ENCODE results near the gene PRLH.
"Not testable (repeated sequence)": the region's sequence is repeated elsewhere in the genome, so short reads cannot be mapped to it uniquely, and the experiment has no call there.

PRLH gene

DNA sequence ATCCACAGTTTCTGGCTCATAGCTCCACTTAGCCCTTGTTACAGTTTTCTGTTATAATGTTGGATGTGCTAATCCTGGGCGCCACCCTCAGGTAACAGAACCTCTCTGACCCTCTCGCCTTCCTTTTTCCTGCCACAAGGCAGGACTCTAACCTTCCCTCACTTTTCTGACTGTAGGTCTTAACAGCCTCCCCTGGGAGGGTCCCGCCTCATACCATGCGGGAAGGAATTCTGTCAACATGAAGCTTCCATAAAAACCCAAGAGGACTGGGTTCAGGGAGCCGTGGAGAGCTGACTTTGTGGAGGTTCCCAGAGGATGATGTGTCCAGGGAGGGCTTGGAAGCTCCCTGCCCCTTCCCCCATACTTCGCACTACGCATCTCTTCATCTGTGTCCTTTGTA lies 36.0 kb downstream of the PRLH start:
- no peak for DNase-seq

DNA sequence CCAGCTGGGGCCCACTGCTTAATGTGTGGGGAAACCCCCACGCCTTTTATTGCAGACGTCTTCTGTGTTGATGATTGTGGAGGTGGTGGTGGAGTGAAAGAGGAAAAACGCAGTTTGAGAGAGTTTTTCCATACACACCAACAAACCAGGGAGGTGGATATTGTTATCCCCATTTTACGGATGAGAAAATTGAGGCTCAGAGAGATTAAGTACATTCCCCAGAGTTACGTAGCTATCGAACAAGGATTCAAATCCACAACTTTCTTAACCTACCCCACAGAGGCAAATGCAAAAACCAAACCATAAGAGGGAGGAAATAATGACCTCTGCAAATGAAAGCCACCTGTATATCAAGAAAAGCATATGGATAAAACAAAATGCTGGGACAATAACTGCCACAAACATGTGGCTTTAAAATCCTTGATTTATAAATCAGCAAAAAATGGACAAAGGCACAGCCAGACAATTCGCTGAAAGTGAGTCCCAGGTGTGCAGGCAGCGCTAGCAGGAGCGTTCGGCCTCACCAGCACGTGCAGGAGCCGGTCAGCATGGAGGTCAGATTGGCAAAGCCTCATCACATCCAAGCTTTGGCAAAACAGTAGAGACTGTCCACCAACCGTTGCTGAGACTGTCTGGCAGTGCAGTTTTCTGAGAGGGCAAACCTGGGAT lies 36.8 kb downstream of the PRLH start:
- DNase-seq, result no peak

DNA sequence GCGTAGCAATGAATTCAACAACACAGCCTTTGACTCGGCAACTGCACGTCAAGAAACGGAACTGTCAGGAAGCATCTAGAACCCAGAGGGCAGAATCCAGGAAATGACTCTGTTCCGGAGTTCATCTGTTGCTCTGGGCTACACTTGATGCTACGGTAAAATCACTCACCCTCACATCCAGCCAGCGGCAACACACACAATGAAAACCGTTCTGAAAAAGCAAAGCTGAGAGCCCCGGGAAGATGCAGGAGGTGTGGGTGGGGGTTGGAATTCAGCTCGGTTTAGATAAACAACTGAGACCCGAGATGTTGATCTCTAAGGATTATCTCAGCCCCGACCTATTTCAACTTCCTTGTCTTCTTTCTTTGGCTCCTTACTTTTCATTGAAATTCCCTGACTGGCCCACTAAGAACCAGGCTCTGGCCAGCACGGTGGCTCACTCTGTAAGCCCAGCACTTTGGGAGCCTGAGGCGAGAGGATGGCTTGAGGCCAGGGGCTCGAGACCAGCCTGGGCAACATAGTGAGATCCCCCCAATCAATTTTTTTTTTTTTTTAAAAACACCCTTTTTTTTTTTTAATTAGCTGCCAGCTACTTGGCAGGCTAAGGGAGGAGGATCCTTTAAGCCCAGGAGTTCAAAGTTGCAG lies 37.5 kb downstream of the PRLH start:
- DNase-seq, result no peak

DNA sequence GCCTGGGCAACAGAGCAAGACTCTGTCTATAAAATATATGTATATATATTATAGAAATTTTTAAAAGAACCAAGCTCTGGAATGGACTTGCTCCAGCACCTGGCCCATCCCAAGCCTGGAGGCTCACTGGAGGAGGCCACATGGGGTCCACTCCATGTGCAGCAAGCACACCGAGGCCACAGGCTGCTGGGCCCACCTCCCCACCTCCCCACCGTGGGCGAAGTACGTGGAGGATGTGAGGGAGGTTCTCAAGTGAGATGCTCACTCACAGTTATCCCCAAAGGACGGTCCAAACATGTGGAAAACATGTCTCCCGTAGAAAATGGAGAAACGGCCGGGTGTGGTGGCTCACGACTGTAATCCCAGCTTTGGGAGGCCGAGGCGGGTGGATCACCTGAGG lies 38.0 kb downstream of the PRLH start:
- DNase-seq, result no peak

DNA sequence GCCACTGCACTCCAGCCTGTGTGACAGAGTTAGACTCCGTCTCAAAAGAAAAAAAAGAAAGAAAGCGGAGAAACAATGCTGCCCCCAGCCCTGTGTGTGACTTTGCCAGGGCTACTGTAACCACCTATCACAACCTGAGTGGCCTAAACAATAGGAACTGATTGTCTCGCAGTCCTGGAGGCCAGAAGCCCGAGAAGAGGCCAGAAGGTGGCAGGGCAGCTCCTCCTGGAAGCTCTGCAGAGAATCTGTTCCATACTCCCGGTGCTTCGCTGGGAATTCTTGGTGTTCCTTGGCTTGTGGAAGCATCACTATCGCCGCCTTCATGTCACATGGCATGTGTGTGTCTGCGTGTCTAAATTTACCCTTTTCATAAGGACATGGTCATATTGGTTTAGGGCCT lies 38.6 kb downstream of the PRLH start:
- no peak for DNase-seq

DNA sequence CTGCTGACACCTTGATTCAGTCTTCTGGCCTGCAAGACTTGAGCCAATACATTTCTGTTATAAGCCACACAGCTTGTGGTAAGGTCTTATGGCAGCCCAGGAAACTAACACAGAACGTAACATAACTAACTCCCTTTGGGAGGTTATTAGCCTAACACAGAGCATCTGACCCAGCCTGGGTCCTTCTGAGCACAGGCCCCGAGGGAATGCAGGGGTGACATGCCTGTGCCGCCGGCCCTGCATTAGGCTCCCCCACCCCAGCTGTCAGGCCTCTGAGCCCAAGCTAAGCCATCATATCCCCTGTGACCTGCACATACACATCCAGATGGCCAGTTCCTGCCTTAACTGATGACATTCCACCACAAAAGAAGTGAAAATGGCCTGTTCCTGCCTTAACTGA lies 40.1 kb downstream of the PRLH start:
- DNase-seq, result not testable (repeated sequence)

DNA sequence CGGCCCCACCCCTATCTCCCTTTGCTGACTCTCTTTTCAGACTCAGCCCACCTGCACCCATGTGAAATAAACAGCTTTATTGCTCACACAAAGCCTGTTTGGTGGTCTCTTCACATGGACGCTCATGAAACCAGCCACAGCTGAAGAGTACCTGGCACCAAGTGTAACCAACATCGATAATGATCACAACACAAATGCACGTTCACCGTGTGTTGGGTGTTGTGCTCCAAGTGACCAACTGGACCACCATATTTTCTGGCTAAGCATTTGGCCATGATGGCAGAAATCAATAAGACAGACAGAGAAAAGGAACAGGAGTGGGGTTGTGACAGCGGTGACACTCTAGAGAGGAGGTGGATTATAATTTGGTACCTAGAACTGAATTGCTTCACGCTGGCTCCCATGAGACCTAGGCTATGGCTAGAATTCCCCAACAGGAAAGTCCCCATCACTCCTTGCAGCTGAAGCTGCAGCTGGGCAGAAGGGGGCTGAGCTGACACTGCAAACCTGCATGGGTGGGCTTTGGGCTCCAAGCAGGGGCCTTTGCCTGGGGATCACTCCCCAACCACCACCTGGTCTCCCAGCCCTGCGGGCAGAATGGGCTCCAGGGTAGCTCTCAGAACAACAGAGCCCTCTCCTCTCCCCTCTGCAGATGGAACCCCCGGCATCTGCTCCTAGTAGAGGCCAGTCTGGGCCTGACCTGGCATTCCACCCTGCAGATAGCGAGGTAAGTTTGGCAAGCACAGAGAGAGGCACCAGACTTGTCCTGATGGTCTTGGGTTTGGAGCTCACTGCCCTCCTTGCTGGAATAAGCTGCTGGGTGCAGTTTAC lies 46.4 kb downstream of the PRLH start:
- no peak for DNase-seq

DNA sequence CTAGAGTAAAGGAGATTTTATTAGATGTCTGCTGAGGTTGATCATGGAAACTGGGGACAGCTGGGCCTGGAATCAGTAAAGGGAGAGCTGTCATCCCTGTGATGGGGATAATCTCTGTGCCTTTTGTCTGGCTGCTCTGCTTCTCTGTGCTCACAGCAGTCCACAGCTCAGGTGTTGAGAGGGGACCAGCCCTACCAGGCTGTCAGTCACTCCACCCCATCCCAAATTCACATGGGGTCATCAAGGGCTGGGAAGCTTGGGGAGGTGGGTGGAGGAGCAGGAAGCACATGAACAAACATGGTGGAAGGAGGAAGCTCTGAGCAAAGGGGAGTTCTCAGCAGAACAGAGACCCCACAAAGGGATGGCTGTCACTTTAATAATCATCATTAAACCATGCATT lies 47.3 kb downstream of the PRLH start:
- no peak for DNase-seq

DNA sequence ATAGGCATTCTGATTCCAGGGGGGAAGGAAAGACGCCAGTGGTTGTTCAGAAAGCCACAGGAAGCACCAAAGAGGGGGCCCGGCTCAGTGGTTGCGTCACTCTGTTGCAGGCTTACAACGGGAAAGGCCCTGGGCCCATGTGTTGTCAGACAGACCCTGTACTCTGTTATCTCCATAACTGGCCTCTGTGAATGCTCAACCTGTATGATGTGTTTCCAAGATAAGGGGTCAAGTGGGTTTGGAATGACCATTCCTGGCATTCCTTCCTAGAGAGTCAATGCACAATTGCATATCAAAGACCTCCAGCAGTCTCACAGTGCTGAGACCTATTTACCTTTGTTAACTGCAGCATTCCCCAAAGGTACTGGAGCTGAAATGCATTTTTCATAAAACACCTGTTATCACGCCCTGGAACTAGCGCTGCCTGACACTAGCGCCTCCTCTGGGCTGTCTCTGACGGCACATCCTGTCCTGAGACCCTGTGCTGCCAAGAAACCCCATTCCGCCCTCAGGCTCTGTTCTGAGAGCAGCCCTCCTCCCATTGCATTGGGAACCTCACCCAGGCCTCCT lies 47.9 kb downstream of the PRLH start:
- DNase-seq, result no peak

DNA sequence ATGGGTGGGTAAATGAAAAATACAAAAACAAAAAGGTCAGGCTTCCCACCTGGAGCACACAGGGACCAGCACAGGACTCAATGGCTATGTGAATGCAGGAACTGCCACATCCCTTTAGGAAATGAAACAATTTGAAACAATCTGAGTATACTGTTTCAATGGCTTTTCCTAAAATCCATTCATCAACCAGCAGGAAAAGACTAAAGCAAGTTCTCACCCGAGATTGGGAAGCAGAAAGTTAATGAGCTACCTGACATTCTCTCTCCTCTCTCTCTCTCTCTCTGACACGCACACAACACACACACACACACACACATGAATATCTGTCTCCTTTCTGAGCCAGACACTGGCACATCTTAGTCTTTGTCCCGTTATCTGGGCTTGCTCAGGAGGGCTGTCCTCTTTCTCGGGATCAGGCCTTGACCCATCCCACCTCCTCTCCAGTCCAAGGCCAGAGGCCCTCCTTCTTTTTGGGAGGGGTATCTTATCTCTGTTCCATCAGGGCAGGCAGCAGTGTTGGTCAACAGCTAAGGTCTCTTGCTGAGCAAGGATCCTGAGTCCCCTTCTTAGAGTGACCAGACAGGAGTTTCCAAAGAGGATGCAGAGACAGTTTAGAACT lies 49.4 kb downstream of the PRLH start:
- no peak for DNase-seq

DNA sequence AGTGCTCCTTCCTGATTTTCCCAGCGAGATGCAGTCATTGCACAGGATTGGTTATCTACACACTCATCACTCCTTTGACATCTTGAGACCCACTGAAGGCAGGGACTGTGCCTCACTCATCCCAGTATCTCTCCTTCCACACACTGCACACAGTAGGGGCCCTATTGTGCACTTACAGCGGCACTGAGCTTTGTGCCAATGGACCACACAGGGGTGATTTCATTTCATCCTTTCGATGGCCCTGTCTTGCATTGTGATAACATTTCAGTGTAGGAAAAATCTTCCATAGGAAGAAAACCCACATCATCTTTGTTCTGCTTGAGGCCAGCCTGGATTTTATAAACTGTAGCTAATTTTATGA lies 50.0 kb downstream of the PRLH start:
- DNase-seq, result no peak

All from NCI-H1930 (cell line).